MM.1S (cell line): ENCODE data around the gene DNAJC15.

Source experiments
- EZH2 ChIP-seq: fragments of 300-600 bp; sonication (generic); optimal IDR thresholded peaks from 2 replicates; pipeline ENCODE3; 2017; ENCODE audit warnings: low read depth, mild to moderate bottlenecking, antibody characterized with exemption, low read length, mixed read lengths
- EZH2phosphoT487 ChIP-seq: fragments of 300-600 bp; sonication (generic); IDR thresholded peaks from 2 replicates; pipeline ENCODE4 v1.6.1; 2018; ENCODE audit warnings: antibody characterized with exemption, low read length
- TF ChIP-seq, protein P1 (sequence below): fragments of 300-600 bp; sonication (generic); IDR thresholded peaks from 2 replicates; pipeline ENCODE4 v1.5.1; 2016; ENCODE audit warnings: antibody characterized with exemption, low read length, mixed read lengths

DNA sequence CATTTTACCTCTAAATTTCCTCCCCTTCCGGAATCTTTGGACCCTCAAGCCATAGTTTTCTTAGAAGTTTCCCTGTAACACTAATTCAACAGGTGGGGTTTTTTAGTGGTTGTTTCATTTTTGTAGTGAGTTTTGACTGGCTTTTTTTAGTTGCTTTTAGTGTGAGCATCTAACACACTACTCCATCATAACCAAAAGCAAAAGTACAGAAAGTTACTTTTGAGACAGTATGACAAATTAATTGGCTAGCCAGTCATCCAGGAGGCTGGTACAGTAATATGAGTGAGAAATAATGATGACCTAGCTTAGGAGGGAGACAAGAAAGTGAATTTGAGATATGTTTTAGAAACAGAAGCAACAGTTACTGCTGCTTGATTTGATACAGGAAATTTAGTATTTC, 71.5 kb downstream of the DNAJC15 start:
- TF ChIP-seq, protein P1, sequence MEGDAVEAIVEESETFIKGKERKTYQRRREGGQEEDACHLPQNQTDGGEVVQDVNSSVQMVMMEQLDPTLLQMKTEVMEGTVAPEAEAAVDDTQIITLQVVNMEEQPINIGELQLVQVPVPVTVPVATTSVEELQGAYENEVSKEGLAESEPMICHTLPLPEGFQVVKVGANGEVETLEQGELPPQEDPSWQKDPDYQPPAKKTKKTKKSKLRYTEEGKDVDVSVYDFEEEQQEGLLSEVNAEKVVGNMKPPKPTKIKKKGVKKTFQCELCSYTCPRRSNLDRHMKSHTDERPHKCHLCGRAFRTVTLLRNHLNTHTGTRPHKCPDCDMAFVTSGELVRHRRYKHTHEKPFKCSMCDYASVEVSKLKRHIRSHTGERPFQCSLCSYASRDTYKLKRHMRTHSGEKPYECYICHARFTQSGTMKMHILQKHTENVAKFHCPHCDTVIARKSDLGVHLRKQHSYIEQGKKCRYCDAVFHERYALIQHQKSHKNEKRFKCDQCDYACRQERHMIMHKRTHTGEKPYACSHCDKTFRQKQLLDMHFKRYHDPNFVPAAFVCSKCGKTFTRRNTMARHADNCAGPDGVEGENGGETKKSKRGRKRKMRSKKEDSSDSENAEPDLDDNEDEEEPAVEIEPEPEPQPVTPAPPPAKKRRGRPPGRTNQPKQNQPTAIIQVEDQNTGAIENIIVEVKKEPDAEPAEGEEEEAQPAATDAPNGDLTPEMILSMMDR: no peak
- no peak for TF ChIP-seq EZH2phosphoT487
- no peak for TF ChIP-seq EZH2
